GM19455 (cell line): ENCODE measurements around the gene TMPRSS12.
"Not testable (repeated sequence)": the region's sequence is repeated elsewhere in the genome, so short reads cannot be mapped to it uniquely, and the experiment has no call there.

Experiments
- ATAC-seq: cut with Tn5 transposase; IDR thresholded peaks from one replicate; pipeline ENCODE4 v1.9.1; 2021; ENCODE audit not compliant: unreplicated experiment

TMPRSS12 gene, protein sequence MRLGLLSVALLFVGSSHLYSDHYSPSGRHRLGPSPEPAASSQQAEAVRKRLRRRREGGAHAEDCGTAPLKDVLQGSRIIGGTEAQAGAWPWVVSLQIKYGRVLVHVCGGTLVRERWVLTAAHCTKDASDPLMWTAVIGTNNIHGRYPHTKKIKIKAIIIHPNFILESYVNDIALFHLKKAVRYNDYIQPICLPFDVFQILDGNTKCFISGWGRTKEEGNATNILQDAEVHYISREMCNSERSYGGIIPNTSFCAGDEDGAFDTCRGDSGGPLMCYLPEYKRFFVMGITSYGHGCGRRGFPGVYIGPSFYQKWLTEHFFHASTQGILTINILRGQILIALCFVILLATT

DNA sequence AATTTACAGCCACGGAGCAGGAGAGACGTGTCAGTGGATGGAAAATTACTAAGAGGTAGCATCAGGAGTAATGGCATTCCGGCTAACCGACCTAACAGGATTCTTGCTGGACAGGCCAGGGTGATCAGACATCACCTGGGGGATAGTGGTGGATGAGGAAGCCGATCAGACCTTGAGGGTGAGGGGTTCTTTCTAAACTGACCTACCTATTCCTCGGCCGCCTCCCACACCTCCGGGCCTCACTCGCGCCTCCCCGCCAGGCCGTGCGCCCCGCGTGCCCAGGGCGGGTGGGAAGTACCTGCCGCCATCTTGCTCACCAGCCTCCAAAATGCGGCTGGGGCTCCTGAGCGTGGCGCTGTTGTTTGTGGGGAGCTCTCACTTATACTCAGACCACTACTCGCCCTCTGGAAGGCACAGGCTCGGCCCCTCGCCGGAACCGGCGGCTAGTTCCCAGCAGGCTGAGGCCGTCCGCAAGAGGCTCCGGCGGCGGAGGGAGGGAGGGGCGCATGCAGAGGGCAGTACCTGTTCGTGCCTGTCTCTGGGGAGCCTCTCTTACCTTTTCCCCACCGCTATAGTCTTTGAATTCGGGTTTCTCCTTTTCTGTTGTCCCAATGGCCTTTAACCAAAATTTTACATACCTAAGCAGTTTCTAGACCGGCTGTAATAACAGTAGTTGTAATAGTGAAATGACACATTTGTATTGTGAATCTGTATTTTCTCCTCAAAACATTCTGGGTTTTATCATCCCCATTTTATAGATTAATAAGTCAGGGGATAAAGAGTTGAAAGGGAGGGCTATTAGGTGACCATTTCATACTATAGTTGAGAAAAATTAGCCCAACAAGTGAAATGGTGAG is at the start of gene TMPRSS12:
Gene TMPRSS12 (plus strand): TSS at position 290 of the 857 bp plus-strand sequence. CDS start 39 bp downstream, at position 329.
- ATAC-seq, result no peak

DNA sequence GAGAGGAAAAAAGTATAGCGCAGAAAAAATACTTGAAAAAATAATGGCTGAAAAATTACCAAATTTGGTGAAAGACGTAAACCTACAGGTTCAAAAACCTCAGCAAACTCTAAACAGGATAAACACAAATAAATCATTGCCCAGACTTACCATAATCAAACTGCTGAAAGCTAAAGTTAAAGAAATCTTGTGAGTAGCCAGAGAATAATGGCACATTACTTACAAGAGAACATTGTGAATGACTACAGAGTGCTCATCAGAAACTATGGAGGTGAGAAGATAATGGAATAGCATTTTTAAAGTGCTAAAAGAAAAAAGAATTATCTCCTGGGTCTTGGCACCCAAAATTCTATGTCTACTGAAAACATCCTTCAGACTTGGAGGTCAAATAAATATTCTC is 42.8 kb upstream of the TMPRSS12 start:
- no peak for ATAC-seq

DNA sequence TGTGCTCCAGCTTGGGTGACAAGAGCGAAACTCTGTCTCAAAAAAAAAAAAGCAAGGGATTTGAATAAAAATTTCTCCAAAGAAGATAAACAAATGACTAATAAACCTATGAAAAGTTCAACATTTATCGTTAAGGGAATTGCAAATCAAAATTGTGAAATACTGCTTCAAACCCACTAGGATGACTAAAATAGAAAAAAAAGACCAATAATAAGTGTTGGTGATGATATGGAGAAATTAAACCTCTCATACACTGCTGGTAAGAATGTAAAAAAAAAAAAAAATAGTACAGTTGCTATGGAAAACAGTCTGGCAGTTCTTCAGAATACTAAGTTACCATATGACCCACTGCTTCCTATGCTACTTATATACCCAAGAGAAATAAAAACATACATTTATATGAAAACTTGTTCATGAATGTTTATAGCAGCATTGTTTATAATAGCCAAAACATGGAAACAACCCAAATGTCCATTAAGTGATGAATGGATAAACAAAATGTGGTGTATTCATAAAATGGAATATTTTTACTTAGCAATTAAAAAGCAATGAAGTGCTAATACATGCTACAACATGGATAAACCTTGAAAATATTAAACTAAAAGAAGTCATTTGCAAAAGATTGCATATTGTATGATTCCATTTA is 39.4 kb upstream of the TMPRSS12 start:
- ATAC-seq, result no peak

DNA sequence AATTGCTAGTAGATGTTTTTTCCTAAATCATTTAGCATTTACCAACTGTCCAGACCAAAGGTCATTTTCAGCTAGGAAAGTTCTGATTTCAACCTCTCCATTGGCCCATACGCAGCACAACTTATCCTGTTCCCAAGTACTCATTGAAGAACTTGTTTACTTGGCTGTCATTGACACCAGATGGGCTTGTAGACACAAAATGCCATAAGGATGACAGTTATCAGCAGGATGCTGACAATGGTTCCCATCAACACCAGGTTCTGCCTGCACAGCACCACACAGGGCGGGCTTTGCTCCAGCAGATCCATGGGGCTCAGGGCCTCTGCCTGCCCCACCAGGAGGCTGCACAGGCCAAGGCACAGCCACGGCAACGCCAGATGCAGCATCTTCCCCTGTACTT is 36.5 kb upstream of the TMPRSS12 start:
- no peak for ATAC-seq

DNA sequence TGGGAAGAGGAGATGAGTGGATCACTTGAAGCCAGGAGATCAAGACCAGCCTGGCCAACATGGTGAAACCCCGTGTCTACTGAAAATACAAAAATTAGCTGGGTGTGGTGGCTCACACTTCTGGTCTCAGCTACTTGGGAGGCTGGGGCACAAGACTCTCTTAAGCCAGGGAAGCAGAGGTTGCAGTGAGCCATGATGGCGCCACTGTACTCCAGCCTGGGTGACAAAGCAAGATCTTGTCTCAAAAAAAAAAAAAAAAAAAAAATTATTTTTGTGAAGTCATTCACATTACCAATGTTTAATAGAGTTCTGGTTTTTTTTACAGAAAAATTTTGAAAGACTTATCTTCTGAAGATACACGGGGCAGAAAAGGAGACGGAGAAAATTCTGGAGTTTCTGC is 33.6 kb upstream of the TMPRSS12 start:
- ATAC-seq, result not testable (repeated sequence)

DNA sequence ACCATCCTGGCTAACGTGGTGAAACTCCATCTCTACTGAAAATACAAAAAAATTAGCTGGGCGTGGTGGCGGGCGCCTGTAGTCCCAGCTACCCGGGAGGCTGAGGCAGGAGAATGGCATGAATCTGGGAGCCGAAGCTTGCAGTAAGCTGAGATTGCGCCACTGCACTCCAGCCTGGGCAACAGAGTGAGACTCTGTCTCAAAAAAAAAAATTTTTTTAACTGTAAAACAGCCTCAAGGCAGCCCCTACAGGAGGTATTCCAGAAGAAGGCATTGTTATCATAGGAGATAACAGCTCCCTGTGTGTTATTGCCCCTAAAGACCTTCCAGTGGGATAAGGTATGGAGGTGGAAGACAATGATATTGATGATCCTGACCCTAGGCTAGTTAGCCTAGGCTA is 27.8 kb upstream of the TMPRSS12 start:
- not testable (repeated sequence) for ATAC-seq

DNA sequence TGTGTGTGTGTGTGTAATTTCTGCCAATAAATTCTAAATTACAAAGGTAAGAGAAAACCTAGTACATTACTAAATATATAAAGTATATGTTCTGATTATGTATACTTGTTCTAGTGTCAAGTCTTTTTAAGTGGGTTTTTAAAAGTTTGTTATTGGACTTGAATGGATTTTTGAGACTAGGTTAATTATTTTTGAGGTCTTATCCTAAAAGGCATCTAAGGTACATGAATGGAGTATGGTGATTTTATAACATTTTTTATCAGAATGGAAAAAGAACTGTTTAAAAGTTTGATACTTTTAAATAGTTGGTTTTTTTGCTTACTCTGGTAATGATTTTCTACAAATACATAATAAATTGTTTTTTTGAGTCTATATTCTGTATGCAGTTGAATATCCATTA is 22.5 kb upstream of the TMPRSS12 start:
- no peak for ATAC-seq

DNA sequence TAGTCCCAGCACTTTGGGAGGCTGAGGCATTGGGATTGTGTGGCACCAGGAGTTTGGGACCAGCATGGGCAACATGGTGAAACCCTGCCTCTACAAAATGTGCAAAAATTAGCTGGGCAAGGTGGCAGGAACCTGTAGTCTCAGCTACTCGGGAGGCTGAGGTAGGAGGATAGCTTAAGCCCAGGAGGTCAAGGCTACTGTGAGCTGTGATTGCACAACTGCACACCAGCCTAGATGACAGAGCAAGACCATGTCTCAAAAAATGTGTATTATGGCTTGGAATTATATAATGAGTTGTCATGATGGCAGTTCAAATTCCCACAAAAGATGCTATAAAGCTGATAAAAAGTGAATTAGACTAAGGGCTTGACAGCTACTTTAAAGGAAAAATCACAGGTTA is 20.6 kb upstream of the TMPRSS12 start:
- ATAC-seq, result no peak

DNA sequence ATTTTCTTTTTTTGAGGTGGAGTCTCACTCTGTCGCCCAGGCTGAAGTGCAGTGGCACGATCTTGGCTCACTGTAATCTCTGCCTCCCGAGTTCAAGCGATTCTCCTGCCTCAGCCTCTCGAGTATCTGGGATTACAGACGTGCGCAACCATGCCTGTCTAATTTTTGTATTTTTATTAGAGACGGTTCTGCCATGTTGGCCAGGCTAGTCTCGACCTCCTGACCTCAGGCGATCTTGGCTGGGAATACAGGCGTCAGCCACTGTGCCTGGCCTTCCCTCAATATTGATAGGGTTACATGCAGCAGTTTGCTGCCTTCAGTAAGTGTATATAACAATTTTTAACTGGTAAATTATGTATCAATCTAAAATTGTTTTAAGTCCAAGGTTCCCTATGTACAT is 19.0 kb upstream of the TMPRSS12 start:
- ATAC-seq, result not testable (repeated sequence)

DNA sequence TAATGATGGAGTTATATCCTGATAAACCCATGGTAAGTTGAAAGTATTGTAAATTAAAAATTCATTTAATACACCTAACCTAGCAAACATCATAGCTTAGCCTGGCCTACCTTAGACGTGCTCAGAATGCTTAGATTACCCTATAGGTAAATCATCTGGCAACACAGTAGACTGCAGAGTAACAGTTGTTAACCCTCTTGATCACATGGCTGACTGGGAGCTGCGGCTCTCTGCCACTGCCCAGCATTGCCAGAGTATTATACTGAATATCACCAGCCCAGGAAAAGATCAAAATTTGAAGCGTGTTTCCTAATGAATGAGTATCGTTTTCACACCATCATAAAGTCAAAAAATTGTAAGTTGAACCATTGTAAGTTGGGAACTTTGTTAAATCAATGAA is 17.8 kb upstream of the TMPRSS12 start:
- no peak for ATAC-seq

DNA sequence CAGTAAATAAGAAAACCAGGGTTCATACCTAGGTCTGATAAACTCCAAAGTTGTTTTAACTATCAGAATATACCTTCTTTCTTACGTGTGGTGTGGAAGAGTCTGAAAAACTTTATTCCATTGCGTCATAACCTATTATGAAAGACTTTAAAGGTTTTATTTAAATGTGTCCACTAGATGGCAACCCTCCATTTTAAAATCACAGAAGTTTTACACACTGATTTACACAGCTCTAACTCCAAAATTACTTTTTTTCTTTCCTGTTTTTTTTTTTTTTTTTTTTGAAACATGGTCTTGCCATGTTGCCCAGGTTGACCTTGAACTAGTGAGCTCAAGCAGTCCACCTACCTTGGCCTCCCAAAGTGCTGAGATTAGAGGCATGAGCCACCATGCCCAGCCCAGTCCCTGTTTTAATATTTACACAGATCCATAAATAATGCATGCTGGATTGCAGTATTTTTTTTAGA is 17.3 kb upstream of the TMPRSS12 start:
- no peak for ATAC-seq

DNA sequence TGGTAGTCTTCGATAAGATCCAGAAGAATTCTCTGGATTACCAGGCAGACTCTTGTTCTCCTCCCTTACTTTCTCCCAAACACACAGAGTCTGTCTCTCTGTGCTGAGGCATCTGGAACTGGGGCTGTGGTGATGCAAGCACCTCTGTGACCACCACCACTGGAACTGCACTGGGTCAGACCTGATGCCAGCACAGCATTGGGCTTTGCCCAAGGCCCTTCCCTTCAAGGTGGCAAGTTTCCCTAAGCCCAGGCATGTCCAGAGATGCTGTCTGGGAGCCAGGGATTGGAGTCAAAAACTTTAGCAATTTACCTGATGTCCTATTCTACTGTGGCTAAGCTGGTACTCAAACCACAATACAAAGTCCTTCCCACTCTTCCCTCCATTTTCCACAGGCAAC is 14.6 kb upstream of the TMPRSS12 start:
- no peak for ATAC-seq

DNA sequence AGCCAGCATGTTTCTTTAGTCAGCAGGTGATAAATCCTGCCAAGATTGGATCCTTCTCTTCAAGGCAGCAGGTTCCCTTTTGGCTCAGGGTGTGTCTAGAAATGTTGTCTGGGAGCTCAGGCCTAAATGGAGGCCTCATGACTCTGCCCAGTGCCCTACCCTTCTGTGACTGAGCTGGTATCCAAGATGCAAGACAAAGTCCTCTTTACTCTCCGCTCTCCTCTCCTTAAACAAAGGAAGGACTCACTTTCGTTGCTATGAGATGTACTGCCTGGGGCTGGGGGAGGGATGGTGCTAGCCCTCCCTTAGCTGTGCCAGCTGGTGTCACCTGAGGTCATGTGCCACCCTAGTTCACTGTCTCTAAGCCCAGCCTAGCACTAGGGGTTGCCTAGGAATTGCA is 13.8 kb upstream of the TMPRSS12 start:
- ATAC-seq, result no peak

DNA sequence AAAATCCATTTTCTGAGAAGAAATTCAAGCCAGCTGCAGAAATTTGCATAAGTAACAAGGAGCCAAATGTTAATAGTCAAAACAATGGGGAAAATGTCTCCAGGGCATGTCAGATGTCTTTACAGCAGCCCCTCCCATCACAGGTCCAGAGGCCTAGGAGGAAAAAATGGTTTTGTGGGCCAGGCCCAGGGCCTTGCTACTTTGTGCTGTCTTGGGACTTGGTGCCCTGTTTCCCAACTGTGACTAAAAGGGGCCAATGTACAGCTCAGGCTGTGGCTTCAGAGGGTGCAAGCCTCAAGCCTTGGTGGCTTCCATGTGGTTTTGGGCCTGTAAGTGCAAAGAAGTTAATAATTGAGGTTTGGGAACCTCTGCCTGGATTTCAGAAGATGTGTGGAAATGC is 8.9 kb upstream of the TMPRSS12 start:
- ATAC-seq, result not testable (repeated sequence)

DNA sequence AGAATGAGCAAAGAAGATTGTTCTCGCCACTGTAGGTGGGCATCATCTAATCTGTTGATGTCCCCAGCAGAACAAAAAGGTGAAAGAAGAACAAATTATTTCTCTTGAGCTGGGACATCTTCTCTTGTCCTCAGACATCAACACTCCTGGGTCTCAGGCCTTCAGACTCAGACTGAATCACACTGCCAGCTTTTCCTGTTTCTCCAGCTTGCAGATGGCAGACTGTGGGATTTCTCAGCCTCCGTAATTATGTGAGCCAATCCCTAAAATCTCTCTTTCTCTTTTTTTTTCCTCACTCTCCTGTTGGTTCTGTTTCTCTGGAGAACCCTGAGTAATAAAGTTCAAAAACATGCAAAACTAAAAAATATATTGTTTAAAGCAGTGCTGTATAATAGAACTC is 3.7 kb upstream of the TMPRSS12 start:
- no peak for ATAC-seq

DNA sequence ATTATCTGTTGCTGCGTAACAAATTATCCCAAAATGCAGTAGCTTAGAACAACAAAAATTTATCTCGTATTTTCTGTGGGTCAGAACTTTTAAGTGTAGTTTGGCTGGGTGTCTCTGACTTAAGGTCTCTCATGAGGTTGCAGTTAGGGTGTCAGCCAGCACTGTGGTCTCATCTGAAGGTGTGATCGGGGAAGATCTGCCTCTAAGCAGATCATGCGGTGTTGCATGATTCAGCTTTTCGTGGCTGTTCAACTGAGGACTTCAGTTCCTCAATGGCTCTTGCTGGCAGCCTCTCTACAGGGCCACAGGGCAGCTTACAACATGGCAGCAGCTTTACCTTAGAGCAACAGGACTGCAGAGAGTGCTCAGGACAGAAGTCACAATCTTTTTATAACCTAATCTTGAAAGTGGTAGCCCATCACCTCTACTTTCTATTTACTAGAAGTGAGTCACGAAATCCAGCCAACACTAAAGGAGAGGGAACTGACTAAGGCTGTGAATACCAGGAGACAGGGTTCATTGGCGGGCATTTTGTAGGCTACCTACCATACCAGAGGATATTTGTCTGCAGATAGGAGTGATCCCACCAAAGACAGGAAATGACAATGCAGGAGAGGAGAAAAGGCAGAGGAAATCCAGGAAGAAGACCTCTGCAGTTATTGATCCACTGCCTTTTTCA is 1.8 kb upstream of the TMPRSS12 start:
- ATAC-seq, result no peak

DNA sequence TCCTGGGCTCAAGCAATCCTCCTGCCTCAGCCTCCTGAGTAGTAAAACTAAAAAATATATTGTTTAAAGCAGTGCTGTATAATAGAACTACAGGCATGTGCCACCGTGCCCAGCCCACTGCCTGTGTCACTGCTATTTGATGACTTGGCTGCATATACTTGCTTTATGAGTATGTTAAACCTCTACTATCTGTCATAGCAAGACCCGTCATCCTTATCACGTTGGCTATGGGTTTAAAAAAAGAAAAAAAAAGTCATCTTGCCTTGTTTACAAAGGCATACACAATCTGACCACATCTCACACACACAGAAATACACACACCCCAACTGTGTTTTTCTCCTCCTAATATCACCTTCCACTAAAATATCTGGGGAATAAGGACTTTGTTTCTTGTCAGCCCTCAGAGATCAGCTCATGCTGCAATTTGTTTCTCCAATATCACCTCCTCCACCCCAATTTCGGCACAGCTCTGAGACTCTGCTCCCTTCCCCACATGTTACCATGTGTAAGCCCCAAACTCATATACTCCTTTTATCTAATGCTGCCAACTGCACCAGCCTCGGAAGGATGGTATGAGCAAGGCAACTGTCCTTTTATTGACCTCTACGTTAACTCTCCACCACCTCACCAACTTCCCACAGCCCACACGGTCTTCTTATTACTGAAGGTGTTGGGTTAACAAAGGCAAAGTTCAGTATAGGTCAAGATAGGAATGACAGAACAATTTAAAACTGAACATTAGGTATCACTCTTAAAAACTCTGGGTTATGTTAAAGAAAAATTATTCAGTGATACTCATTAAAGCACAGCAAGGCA is 802 bp upstream of the TMPRSS12 start:
- no peak for ATAC-seq

DNA sequence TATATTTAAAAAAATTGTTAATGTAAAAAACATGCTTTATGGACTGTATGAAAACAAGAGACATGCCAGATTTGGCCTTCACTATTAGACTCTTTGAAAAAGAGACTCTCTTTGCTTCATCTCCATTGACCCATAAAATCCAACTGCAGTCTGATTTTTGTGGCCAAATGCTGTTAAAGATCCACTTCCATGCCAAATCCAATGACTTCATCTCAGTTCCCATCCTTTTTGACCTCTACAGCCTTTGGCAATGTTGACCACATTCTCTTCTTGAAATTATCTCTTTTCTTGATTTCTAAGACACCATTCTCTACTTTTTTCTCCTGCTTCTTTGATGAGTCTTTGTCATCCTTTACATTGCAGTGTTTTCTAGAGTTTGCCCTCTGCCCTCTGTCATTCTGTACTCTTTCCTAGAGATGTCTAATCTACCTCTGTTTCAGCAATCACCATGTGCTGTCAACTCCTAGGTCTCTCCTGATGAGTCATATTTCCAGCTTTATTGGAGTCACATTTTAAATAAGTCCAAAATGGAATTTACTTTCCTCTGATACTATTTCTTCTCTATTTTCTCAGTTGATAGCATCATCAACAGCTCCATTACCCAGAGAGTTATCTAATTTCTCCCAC is 2.4 kb downstream of the TMPRSS12 start:
- no peak for ATAC-seq

DNA sequence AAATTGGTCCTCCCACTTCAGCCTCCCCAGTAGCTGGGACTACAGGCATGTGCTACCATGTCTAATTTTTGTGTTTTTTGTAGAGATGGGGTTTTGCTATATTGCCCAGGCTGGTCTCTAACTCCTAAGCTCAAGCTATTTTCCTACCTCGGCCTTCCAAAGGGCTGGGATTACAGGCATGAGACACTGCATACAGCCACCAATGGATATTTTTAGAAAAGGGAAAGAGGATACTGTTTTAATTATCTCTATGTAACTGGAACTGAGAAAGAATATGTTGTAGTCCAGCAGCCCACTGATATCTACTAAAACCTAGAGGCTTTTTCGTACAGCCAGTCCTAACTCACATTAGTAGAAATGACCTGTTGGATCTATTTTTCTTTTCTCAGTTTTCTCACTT is 6.2 kb downstream of the TMPRSS12 start:
- ATAC-seq, result no peak

DNA sequence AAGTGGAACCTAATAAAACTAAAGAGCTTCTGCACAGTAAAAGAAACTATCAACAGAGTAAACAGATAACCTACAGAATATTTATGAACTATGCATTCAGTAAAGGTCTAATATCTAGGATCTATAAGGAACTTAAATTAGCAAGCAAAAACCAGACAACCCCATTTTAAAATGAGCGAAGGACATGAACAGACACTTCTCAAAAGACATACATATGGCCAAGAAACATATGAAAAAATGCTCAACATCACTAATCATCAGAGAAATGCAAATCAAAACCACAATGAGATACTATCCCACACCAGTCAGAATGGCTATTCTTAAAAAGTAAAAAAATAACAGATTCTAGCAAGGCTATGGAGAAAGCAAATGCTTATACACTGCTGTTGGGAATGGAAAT is 12.5 kb downstream of the TMPRSS12 start:
- not testable (repeated sequence) for ATAC-seq
